ENCODE results near the gene PTGFRN. TPM values are rescaled to one million over a fixed set of nuclear protein-coding genes. Genes with fewer than 3 reads are reported as not detected.

PTGFRN gene
- total and polyA plus RNA-seq, 12 donors: 21.2 to 318 (median 170) TPM

- DNase-seq (no peak), ATAC-seq (no peak)
- no peak overlapping the region for H3K4me3 ChIP-seq
- H3K36me3 ChIP-seq: peaks cover 0 to 4% (median 0%) of the 10 kb centered on the region in 9 donors
- H3K4me1 ChIP-seq: peaks cover 0 to 15% (median 0%) of the 10 kb centered on the region in 9 donors
- intact Hi-C loops (cut with DNase I): no loop called here
- no peaks in the 10 kb centered on the region for H3K27me3 ChIP-seq
- 94 to 96% methylated on average over 3 of the region's 3 CpGs for WGBS, 2 donors
- H3K9me3 ChIP-seq: no peaks in the 10 kb centered on the region
- H3K27ac ChIP-seq: no peak overlapping the region
- no peak for TF ChIP-seq CTCF (IDR thresholded peaks at IDR 0.05)
Measured at GRCh38 chr1:117032266-117032665, 122.5 kb downstream of the PTGFRN start.

- Histone ChIP-seq H3K4me1 (peaks cover 0 to 15% (median 0%) of the 10 kb centered on the region in 9 donors), H3K9me3 (no peaks in the 10 kb centered on the region), H3K27ac (peak overlapping the region in 1 of 10 donors; percentile 31), H3K27me3 (no peaks in the 10 kb centered on the region), H3K36me3 (peaks cover 0 to 4% (median 0%) of the 10 kb centered on the region in 9 donors), H3K4me3 (no peak overlapping the region)
- intact Hi-C loops (cut with DNase I): no loop called here
- ATAC-seq (peak in 1 of 8 donors; percentile 27), DNase-seq (no peak)
- TF ChIP-seq CTCF (IDR thresholded peaks at IDR 0.05): no peak
- 70 to 73% methylated on average over 11 of the region's 11 CpGs for WGBS, 2 donors
Measured at GRCh38 chr1:117032681-117033539, 123.2 kb downstream of the PTGFRN start.

- peak overlapping the region in 2 of 10 donors; percentile 26 to 31 for H3K27ac ChIP-seq
- H3K27me3 ChIP-seq: no peaks in the 10 kb centered on the region
- H3K36me3 ChIP-seq: peaks cover 0 to 4% (median 0%) of the 10 kb centered on the region in 9 donors
- ATAC-seq (peak in 1 of 8 donors; percentile 45), DNase-seq (no peak)
- 55 to 67% methylated on average over 7 of the region's 7 CpGs for WGBS, 2 donors
- TF ChIP-seq CTCF (IDR thresholded peaks at IDR 0.05): peak in 1 of 9 donors; percentile 2
- intact Hi-C loops (cut with DNase I): no loop called here
- H3K9me3 ChIP-seq: no peaks in the 10 kb centered on the region
- H3K4me1 ChIP-seq: peaks cover 0 to 15% (median 0%) of the 10 kb centered on the region in 9 donors
- H3K4me3 ChIP-seq: no peak overlapping the region
Measured at GRCh38 chr1:117033772-117034171, 124.1 kb downstream of the PTGFRN start.

- no peaks in the 10 kb centered on the region for H3K27me3 ChIP-seq
- no peak overlapping the region for H3K27ac ChIP-seq
- DNase-seq (no peak), ATAC-seq (no peak)
- WGBS, 2 donors: 89 to 90% methylated on average over 7 of the region's 7 CpGs
- no peak for TF ChIP-seq CTCF (IDR thresholded peaks at IDR 0.05)
- intact Hi-C loops (cut with DNase I): no loop called here
- no peaks in the 10 kb centered on the region for H3K9me3 ChIP-seq
- peaks cover 0 to 4% (median 0%) of the 10 kb centered on the region in 9 donors for H3K36me3 ChIP-seq
- no peak overlapping the region for H3K4me3 ChIP-seq
- H3K4me1 ChIP-seq: peaks cover 0 to 15% (median 0%) of the 10 kb centered on the region in 9 donors
Measured at GRCh38 chr1:117034791-117035290, 125.1 kb downstream of the PTGFRN start.
